GM23248 (cell line): Measurements from ENCODE around the gene NEK4. TPM values are rescaled to one million over a fixed set of nuclear protein-coding genes. Genes with fewer than 3 reads are reported as not detected.

Source experiments
- DNase-seq: peaks from one replicate; pipeline ENCODE4 v3.0.0-alpha.2; 2015
- H2AFZ ChIP-seq: fragments of 200-600 bp; sonication (generic); 2 replicates; pipeline ENCODE4 v1.6.1; 2016; ENCODE audit warnings: antibody characterized with exemption
- H3F3A ChIP-seq: fragments of 200-600 bp; sonication (generic); 2 replicates; pipeline ENCODE4 v1.6.1; 2016; ENCODE audit warnings: mild to moderate bottlenecking, antibody characterized with exemption, mixed run types; ENCODE audit not compliant: insufficient read depth
- H3K27ac ChIP-seq: fragments of 200-600 bp; sonication (generic); 2 replicates; pipeline ENCODE4 v1.5.1; 2016; ENCODE audit warnings: mild to moderate bottlenecking
- H3K27me3 ChIP-seq: fragments of 200-600 bp; sonication (generic); replicated peaks from 2 replicates; pipeline ENCODE4 v1.6.1; 2016; ENCODE audit warnings: mild to moderate bottlenecking; ENCODE audit not compliant: insufficient read depth
- H3K36me3 ChIP-seq: fragments of 200-600 bp; sonication (generic); 2 replicates; pipeline ENCODE4 v1.6.1; 2016; ENCODE audit warnings: low read depth, mild to moderate bottlenecking
- H3K4me1 ChIP-seq: fragments of 200-600 bp; sonication (generic); 2 replicates; pipeline ENCODE4 v1.6.1; 2016; ENCODE audit warnings: mild to moderate bottlenecking; ENCODE audit not compliant: insufficient read depth
- H3K4me2 ChIP-seq: fragments of 200-600 bp; sonication (generic); one replicate; pipeline ENCODE4 v1.6.1; 2016; ENCODE audit warnings: mild to moderate bottlenecking; ENCODE audit not compliant: unreplicated experiment
- H3K4me3 ChIP-seq: fragments of 200-600 bp; sonication (generic); 2 replicates; pipeline ENCODE4 v1.5.1; 2016; ENCODE audit warnings: mild to moderate bottlenecking
- H3K79me2 ChIP-seq: fragments of 200-600 bp; sonication (generic); 2 replicates; pipeline ENCODE4 v1.6.1; 2016; ENCODE audit warnings: mild to moderate bottlenecking; ENCODE audit not compliant: insufficient read depth
- H3K9ac ChIP-seq: fragments of 200-600 bp; sonication (generic); 2 replicates; pipeline ENCODE4 v1.6.1; 2016; ENCODE audit warnings: mild to moderate bottlenecking
- H3K9me2 ChIP-seq: fragments of 200-600 bp; sonication (generic); 2 replicates; pipeline ENCODE4 v1.6.1; 2016; ENCODE audit warnings: mixed run types, mild to moderate bottlenecking, moderate library complexity; ENCODE audit not compliant: insufficient read depth
- H3K9me3 ChIP-seq: fragments of 200-600 bp; sonication (generic); one replicate; pipeline ENCODE4 v1.6.1; 2017; ENCODE audit warnings: low read depth
- H4K20me1 ChIP-seq: fragments of 200-600 bp; sonication (generic); 2 replicates; pipeline ENCODE4 v1.6.0; 2016; ENCODE audit not compliant: insufficient read depth
- EZH2 ChIP-seq: fragments of 200-600 bp; sonication (generic); IDR thresholded peaks from 2 replicates; pipeline ENCODE4 v1.6.1; 2018; ENCODE audit warnings: antibody characterized with exemption, mild to moderate bottlenecking; ENCODE audit not compliant: insufficient read depth, poor library complexity, severe bottlenecking
- EZH2phosphoT487 ChIP-seq: fragments of 200-600 bp; sonication (generic); IDR thresholded peaks from 2 replicates; pipeline ENCODE4 v1.6.1; 2018; ENCODE audit warnings: antibody characterized with exemption, moderate library complexity, mild to moderate bottlenecking, low read depth; ENCODE audit not compliant: insufficient read depth
- WGBS, 2 experiments: methylation state at CpG; one replicate each; pipeline ENCODE4 v1.1.6; 2015 to 2017; ENCODE audit warnings: low lambda C conversion rate in 2 of 2, low coverage in 1 of 2; ENCODE audit errors: missing lambda C conversion rate in 2 of 2; 5-methylcytosine and 5-hydroxymethylcytosine counted together
- in situ Hi-C: fragments of 300-500 bp; cut with MboI; formaldehyde crosslinking; loops from 2 replicates; pipeline ENCODE4 v1.15.0; 2020
- polyA plus RNA-seq: library from polyadenylated mRNA; unstranded; fragments of >200 nt; fragmentation: Nextera tagmentation; extraction: Ambion mirVana; gene quantifications from 2 replicates; pipeline ENCODE4 v1.2.1, GENCODE V29; 2016
- total RNA-seq: library from RNA; depleted of rRNA; stranded (reverse); fragments of >200 nt; shearing (Covaris generic); gene quantifications from 2 replicates; pipeline ENCODE4 v1.2.3, GENCODE V29; 2014

The NEK4 gene
- total and polyA plus RNA-seq, 2 experiments from 2014 or later, result 8.4 to 15.8 TPM

DNA sequence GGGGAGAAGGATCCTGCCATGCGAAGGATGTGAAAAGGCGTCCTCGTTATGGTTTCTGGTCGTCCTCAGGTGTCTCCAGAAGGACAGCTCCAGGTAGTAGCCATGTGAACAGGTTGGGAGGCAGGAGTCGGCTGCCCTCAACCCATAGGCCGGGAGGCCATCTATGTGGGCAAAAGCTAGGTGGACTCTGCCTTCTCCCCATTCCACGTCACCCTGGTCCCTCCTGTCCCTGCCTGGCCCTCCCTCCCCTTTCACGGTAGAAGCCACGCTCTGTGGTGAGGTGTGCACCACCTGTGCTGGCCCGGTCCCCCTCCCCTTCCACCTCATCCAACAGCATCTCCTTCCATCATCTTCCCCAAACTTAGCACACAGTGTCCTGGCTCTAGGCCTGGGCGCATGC lies 40.2 kb upstream of the NEK4 start:
- no peak overlapping the region for H3K4me3 ChIP-seq
- H3K27me3 ChIP-seq, result no peaks in the 10 kb centered on the region
- TF ChIP-seq EZH2, result no peak
- no peak for TF ChIP-seq EZH2phosphoT487
- H3K4me2 ChIP-seq, result no peak overlapping the region
- no peaks in the 10 kb centered on the region for H3F3A ChIP-seq
- no peak overlapping the region for H3K9ac ChIP-seq
- H3K79me2 ChIP-seq, result no peaks in the 10 kb centered on the region
- H3K4me1 ChIP-seq, result no peaks in the 10 kb centered on the region
- DNase-seq, result no peak
- no peak overlapping the region for H3K27ac ChIP-seq
- no peak overlapping the region for H2AFZ ChIP-seq
- H3K9me2 ChIP-seq, result no peaks in the 10 kb centered on the region
- H4K20me1 ChIP-seq, result no peaks in the 10 kb centered on the region
- WGBS, 2 experiments, result 76 to 82% methylated on average over 11 of the region's 11 CpGs
- in situ Hi-C loops, result no loop called here
- H3K36me3 ChIP-seq, result no peaks in the 10 kb centered on the region
- no peaks in the 10 kb centered on the region for H3K9me3 ChIP-seq

DNA sequence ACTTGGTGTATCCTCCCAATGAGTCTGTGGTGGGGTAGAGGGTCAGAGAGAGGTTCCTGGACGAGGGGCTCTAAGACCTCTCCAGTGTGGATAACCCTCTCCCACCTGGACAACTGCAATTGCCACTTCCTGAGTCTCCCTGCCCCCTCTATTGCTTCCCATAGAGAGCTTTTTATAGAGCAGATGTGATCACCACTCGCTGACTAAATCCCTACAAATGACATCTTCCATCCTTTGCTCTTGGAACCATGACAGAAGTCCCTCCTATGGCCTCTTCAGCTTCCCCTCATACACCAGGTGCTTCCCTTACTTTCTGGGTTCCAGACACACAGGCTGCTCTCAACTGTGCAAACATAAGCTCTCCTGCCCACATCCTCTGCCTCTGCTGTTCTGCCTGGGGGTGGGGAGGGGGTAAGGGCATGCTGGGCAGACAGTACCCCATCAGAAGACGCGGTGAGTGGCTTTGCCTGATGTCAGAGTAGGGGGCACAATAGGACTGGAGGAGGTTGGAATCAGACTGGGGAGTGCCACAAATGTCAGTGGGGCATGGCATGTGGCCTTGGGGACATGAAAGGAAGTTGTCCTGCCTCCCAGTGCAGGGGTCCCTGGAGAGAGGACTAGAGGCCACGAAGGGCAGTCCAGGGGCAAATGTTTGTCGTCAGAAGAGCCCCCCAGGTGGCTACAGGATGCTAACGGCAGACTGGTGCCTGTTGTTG lies 39.1 kb upstream of the NEK4 start:
- Histone ChIP-seq H3K27ac (no peak overlapping the region), H3K4me1 (no peaks in the 10 kb centered on the region), H3K9ac (no peak overlapping the region), H3K36me3 (no peaks in the 10 kb centered on the region), H4K20me1 (no peaks in the 10 kb centered on the region), H3F3A (no peaks in the 10 kb centered on the region), H3K27me3 (no peaks in the 10 kb centered on the region), H3K4me2 (no peak overlapping the region), H3K9me2 (no peaks in the 10 kb centered on the region), H3K9me3 (no peaks in the 10 kb centered on the region), H3K79me2 (no peaks in the 10 kb centered on the region), H2AFZ (no peak overlapping the region), H3K4me3 (no peak overlapping the region)
- DNase-seq, result no peak
- in situ Hi-C loops, result no loop called here
- WGBS, 2 experiments, result 41 to 43% methylated on average over 7 of the region's 7 CpGs
- TF ChIP-seq EZH2phosphoT487, result no peak
- no peak for TF ChIP-seq EZH2

DNA sequence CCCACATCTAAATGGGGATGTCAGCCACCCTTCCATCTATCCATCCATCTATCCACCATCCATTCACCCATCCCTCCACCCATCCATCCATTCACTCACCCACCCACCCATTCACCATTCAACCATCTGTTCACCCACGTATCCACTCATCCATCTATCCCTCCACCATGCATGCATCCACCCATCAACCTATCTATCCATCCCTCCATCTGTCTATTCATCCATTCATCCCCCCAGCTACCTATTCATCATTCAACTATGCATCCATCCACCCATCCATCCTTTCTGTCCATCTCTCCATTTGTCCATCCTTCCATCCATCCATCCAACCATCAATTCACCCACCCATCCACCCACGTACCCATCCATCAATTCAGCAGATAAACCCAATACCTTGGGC lies 38.4 kb upstream of the NEK4 start:
- no peak overlapping the region for H3K27ac ChIP-seq
- no peaks in the 10 kb centered on the region for H3K79me2 ChIP-seq
- in situ Hi-C loops, result no loop called here
- no peak for DNase-seq
- H2AFZ ChIP-seq, result no peak overlapping the region
- no peaks in the 10 kb centered on the region for H3K27me3 ChIP-seq
- no peak overlapping the region for H3K4me3 ChIP-seq
- H3K9ac ChIP-seq, result no peak overlapping the region
- H3K4me2 ChIP-seq, result no peak overlapping the region
- H3K9me2 ChIP-seq, result no peaks in the 10 kb centered on the region
- H3F3A ChIP-seq, result no peaks in the 10 kb centered on the region
- 23 to 25% methylated on average over 2 of the region's 2 CpGs for WGBS, 2 experiments
- no peaks in the 10 kb centered on the region for H4K20me1 ChIP-seq
- TF ChIP-seq EZH2 (no peak), EZH2phosphoT487 (no peak)
- H3K36me3 ChIP-seq, result no peaks in the 10 kb centered on the region
- no peaks in the 10 kb centered on the region for H3K4me1 ChIP-seq
- no peaks in the 10 kb centered on the region for H3K9me3 ChIP-seq

DNA sequence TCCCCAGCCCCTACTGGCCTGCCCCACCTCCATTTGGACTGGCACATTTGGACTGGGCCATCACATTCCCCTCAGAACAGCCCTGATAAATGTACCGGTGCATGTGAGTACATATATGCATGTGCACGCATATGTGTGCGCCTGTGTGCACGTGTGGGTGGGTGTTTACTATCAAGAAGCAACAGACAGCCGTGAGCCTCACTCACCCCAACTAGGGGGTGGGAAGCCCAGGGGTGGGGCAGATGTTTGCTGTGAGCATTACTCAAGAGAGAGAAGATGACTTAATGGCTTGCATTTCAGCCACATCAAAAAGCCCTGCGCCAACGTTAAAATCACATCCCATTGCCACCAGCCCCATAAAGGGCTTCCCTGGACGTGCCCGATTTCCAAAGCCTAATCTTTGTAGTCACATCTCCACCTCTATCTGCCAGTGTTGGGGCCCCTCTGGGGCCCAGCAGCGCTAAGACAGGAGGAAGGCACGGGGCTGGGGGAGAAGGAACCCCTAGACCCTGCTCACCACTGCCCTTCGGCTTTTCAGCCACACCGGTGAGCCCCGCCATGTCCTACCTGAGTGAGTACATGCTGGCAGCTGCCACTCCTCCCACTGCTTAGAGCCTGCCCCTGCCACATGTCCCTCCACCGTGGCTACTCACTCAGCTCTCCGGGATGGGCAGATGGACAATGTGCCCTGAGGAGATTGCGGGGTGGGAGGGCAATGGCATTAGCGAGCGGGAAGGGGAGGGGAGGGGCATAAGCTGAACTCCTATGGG lies 34.7 kb upstream of the NEK4 start:
- 48 to 58% methylated on average over 17 to 19 of the region's 19 CpGs for WGBS, 2 experiments
- Histone ChIP-seq H3K27ac (no peak overlapping the region), H3K4me3 (no peak overlapping the region), H3K79me2 (no peaks in the 10 kb centered on the region), H3K4me1 (0 out of 2 replicates have a peak, but pooled peaks cover 4% of the 10 kb centered on the region), H3K9me3 (no peaks in the 10 kb centered on the region), H3K9ac (no peak overlapping the region), H3F3A (no peaks in the 10 kb centered on the region), H3K9me2 (no peaks in the 10 kb centered on the region), H2AFZ (no peak overlapping the region), H4K20me1 (no peaks in the 10 kb centered on the region), H3K27me3 (no peaks in the 10 kb centered on the region), H3K4me2 (no peak overlapping the region), H3K36me3 (no peaks in the 10 kb centered on the region)
- DNase-seq, result no peak
- no peak for TF ChIP-seq EZH2
- no peak for TF ChIP-seq EZH2phosphoT487
- in situ Hi-C loops, result no loop called here
